Kidney glomerular epithelial cell (primary cell): ENCODE results near the gene AWAT2.

Experiments used
- DNase-seq: peaks from one replicate; lab custom pipeline; 2025; lab: John Stamatoyannopoulos, UW

The AWAT2 gene

DNA sequence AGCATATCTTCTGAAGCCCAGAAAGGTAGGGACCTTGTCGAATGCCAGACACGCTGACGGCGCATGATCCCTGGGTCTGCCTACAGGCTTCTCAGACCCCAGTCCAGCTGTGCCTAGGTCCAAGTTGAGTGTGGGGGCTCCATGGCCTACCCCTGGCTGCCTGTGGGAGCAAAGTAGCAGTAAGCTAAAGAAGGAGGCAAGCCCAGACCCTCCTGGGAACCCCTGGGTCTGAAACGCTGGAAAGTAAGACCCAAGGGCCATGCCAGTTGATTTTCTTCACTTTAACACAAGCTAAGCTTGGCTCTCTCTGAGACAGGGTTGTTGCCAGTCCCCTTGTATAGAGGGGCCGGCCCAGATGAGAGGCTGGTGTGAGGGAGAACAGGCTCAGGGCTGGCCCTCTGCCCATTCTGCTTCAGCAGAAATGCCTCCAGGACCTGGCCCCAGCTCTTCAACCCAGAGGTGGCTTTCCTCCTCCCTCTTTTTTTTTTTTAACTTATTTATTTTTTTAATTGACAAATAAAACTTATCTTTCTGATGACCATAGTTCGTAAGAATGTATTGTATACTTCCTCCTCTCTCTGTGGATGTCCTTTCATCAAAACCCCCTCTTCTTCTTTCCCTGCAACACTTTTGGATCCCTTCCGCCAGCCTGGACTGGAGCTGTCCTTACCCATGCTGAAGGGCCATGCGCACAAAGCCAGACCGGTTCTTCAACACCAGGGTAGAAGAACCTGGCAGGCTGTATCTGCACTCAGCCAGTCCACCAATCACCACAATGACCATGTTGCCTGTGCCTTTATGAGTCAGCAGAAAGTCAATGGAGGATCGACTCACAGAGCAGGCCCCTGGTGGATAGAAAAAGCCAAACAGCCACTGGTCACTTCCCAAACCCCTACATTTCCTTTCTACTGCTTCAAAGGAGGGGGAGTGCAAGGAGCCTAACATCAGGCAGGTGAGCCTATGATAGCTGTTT is 7.1 kb downstream of the AWAT2 start:
- no peak for DNase-seq

DNA sequence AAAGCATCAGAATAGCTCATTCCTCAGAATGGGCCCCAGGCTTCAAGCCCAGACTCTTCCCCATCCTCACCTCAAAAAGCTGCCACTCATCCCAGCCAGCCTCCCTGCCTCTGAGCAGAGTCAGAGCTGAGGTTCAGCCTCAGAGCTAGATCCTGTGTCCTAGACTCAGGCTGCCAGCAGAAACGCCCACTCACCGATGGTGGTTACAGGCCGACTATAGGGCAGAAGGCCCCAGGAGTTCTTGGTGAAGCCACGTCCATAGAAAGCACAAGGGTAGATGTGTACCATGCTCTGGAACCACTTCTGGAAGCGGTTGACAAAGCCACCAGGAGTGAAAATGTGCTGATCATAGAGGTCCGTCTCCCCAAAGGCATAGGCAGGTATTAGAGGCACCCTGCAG is 7.7 kb downstream of the AWAT2 start:
- DNase-seq, result no peak

DNA sequence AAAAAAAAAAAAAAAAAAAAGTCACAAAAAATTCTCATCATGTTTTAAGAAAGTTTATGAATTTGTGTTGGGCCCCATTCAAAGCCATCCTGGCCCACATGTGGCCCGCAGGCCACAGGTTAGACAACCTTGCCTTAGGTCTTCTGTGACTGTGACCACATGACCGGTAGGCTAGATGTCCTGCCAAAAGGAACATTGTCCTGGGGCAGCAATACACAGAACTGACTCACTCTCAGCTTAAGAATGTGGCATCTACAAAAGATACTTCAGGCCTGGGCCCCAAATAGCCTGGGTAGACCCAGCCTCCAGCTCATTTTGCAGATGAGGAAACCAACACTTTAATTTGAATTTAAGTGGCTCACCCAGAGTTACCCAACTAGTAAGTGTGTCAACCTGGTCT is 10.0 kb downstream of the AWAT2 start:
- DNase-seq, result no peak

DNA sequence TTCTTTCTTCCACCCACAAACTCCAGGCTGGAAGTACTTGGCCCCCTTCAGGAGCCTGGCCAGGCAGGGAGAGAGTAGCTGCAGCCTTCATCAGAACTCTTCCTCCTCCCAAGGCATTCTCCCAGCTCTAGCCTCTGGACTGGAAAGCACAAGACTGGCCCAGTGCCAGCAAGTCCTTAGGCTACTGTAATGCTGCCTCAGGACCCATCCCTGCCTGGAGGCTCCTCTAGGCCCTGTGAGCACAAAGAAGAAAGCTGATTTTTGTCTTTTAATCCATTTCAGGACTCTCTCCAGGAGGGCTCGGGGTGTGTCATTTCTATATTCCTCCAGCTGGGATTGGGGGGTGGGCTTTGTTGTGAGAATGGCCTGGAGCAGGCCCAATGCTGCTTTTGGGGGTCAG is 10.8 kb downstream of the AWAT2 start:
- DNase-seq, result no peak

DNA sequence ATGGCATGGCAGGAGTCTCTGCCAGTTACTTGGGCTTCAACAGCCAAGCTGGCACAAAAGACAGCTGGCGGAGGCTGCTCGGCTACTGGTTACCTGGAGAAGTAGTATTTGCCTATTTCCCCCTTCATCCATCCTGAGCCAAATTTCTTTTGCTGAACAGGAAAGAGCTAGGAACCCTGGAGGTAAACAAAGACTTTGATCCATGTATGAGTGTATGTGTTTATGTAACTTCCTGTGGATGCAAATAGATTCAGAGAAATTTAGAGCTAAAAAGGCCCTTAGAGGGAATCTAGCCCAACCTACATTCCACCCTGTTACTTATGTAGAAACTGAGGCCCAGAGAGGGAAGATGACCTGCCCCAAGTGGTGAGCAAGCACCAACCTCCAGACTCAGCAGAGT is 11.2 kb downstream of the AWAT2 start:
- no peak for DNase-seq

DNA sequence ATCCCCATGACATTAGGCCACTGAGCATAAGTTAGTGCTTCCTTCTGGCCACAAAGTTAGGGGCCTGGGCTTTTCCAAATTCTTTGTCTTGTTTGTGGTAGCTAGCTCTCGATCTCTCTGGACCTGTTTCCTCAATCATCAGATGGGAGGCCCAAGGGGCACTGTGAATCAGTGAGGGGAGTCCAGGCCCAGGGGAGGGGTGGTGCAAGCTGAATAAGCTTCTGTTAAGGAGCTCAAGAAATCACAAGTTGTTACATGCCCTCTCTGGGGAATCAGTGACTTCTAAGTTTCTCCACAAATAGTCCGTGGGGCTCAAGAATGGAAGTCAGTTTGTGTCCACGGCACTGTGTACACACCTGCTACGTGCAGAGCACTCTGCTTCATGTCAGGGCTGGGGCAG is 15.1 kb downstream of the AWAT2 start:
- no peak for DNase-seq

DNA sequence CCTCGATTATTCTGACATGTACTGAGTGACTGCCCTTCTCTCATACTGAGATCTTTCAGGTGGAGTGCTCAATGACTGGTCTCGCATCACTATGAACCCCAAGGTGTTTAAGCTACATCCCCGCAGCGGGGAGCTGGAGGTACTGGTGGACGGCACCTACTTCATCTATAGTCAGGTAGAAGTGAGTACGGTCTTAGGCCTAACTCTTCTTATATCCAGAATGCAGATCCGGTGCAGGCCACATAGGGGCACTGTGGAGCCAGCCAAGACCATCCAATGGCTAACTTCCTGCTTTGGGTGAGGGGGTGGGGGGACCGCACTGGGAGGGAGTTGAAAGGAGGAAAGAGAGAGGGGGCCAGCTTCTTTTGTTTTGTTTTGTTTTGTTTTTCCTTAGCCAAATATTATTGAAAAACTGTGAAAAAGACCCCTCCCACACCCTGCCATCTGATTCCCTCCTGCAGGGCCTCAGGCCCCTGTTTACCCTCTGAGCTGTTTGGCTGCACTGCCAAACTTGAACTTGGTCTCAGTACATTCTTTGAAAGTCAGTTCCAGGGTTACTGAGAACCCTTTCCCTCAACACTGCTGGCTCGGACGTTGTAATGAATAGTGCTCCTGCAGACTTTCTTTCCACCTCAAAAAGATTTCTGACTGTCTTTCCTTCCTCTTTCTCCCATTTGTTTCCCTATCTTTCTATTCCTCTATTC is 16.2 kb downstream of the AWAT2 start:
- DNase-seq, result no peak

DNA sequence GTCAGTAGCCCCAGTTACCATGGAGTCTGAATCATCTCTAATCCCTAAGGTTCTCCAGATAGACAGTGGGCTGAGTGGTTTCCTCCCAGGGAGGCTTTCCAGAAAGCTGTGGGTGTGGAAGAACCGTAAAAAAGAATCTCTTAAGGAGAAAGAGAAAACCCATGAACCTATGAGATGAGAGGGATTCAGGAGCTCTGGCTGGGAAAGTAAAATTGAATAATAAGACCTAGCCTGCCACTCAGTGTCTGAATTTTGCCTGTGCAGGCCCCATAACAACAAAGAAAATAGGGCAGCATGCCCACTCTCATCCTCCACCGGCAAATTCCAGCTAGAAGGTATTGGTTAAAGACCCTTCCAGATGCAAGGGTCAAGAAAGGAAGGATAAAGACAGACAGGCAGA is 16.9 kb downstream of the AWAT2 start:
- no peak for DNase-seq

DNA sequence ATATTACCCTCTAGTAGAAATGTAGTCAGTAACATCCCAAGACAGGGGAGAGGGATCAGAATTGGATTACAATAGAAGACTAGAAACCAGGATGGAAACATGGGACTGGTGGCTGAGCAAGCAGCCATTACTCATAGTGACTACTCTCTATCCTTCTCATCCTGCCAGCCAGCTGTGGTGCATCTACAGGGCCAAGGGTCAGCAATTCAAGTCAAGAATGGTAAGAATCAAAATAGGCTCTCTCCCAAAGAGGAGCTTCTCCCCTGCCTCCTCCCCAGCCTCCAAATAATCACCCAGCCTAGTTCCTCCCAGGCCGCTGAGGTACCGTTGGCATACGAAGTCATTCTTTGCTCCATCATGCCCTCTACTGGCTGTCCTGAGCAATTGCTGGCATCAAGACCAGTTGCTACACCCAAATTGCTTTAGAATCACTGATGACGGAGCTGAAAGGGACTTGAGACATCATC is 19.4 kb downstream of the AWAT2 start:
- DNase-seq, result no peak

DNA sequence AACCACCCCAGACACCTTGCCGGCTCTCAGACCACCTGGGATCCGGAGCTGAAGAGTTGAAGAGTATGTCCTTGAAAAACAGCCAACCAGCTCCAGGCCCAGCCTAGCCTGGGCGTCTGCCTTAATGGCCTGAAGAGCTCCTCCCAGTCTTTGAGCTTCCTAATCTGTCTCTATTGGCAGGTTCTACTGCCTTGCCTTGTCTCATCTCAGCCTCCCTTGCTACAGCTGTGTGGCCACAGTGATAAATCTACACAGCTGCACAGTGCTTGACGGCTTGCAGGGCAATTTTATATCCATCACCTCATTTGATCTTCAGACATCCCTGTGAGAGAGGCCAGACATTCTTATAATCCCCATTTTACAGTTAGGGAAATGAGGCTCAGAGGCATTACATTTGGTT is 19.9 kb downstream of the AWAT2 start:
- no peak for DNase-seq

DNA sequence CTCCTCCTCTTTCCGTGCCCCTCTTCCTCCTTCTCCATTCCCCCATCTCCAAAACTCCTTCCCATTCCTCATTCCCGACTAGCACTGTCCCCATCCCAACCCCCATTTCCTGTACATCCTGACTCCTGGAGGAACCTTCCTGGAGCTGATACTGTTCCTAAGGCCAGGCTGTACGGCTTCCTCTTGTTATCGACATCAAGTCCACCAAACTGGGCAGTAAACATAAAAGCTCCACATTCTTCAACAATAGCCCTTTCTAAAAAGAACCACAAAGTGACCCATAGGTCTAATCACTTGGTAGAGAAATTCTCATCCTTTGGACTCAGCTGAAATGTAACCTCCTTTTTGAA is 22.9 kb downstream of the AWAT2 start:
- DNase-seq, result no peak

DNA sequence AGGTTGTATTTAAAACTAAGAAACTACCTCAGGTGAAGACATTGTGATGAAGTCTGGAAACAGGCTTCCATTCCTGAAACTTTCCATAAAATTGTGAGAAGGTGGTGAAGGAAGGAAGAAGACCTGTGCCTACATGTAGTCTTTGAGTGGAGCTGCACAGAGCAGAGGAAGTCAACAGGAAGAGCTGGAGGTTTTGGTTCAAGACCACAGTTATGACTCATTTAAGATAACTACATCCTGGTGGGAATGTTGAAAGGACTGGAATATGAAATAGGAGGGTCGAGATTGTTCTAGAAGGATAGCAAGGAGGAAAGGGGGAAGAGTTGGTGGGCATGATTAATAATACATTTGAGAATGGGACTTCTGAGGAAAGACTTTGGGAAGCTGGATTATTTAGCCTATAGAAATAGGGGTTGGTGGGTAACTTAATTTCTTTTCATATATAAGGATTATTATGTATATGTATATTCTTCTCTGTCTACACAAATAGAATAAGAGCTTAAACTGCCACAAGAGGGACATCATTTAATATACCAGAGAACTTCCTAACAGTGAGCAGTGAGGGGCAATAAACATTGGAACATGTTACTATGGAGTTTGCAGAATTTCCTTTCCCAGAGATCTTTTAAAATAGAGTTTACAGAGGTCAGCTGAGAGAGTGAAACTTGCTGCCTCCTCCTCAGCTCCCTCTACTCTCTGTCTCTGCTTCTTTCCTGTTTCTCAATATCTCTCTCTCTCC is 23.5 kb downstream of the AWAT2 start:
- DNase-seq, result no peak

DNA sequence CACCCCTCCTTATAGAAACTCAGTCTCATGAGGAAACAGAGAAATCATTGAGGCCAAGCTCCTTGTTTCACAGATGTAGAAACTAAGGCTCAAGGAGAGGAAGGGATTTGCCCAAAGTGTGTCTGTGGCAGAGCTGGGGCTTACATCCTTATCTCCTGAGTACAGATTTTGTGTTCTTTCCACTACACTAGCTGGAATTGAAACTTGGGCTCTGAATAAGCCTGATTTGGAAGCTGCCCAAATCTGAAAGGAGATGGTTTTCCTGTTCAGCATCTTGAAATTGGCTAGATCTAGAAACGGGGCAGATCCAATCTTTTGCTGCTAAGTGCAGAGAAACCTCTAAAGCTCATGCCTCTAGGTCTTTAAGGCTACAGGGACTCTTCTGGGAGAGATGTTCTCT is 24.3 kb downstream of the AWAT2 start:
- no peak for DNase-seq

DNA sequence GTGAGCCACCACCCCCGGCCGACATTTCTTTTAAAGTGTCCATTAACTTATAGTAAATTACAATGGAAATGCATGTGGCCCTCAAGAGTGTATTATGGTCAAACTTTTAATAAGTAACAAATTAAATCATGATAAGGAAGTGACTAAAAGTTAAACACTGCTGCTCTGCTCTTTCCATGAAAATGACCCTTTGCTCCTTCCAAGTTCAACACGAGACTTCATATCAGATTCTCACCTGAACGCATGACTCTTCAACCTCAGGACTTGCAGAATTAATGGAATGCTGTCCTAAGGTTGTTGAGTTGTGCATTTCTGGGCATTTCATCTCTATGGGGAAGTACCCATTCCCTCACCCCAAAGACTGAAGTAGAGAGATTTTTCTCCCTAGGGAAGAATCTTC is 27.1 kb downstream of the AWAT2 start:
- no peak for DNase-seq

DNA sequence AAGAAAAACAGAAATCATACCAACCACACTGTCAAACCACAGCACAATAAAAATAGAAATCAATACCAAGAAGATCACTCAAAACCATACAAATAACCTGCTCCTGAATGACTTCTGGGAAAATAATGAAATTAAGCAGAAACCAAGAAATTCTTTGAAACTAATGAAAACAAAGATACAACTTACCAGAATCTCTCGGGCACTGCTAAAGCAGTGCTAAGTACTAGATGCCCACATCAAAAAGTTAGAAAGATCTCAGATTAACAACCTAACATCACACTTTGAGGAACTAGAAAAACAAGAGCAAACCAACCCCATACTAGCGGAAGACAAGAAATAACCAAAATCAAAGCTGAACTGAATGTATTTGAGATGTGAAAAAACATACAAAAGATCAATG is 33.2 kb downstream of the AWAT2 start:
- no peak for DNase-seq

DNA sequence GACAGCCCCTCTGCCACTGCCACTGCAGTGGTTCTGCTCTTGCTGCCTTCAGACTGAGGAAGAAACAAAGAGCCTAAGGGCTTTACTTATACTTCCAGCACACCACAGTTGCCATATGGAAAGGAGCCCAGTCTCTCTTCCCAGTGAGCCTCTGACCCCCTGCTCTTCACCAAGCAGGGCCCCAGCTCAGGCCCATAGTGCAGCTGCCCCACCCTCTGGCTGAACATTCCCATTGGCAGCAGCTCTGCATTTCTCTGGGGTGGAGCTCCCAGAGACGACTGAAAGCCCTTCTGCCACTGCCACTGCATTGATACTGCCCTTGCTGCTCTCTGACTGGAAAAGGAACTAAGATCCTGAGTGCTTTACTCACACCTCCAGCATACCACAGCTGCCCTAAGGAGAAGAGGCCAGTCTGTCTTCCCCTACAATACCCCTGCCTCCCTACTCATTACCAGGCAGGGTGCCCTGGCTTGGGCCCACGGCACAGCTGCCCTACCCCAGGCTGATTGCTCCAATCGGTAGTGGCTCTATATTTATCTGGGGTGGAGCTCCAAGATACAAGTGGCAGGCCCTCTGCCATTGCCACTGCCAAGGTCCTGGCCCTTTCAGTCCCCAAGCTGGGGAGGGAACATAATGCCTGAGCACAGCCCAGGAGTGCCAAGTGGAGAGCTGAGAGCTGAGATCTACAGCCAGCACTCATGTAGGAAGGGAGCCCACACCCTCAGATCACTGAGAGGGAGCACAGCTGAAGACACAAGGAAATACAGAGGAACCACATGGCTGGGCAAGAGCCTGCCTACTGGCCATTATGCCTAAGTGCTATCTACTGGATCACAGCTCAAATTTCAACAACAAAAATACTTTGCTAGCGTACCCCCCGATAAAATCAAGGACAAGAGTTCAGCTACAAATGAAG is 36.0 kb downstream of the AWAT2 start:
- DNase-seq, result no peak

DNA sequence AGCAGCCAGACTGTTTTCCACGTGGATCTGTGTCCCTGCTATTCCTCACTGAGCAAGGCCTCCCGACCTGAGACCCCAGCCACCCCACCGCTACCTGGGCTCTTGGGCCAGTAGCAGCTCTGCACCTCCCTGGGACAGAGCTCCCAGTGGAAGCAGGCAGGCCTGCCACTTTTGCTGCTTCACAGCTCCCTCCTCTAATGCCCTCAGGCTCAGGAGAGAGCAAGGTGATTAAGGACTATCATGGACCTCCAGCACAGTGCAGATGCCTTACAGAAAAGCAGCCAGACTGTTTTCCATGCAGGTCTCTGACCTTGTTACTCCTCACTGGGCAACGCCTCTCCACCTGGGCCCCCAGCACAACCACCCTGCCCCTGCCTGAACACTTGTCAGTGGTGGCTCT is 37.0 kb downstream of the AWAT2 start:
- no peak for DNase-seq

DNA sequence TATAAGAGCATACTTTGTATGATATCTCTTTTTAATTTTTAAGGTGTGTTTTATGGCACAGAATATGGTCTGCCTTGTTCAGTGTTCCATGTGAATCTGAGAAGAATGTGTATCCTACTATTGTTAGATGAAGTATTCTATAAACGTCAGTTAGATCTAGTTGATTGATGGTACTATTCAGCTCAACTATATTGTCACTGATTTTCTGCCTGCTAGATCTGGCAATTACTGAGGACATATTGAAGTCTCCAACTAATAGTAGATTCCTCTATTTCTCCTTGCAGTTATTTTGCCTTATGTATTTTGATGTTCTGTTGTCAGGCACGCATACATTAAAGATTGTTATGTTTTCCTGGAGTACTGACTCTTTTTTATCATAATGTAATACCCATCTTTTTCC is 39.8 kb downstream of the AWAT2 start:
- no peak for DNase-seq

DNA sequence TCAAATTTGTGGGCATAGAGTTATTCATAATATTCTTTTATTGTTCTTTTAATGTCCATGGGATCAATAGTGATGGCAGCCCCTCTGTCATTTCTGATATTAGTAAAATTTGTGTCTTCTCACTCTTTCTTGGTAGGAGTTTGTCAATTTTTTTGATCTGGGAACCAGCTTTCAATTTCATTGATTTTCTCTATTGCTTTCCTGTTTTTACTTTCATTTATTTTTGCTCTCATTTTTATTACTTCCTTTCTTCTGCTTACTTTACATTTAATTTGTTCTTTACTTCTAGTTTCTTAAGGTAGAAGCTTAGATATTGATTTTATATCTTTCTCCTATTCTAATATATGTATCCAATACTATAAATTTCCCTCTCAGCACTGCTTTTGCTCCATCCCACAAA is 40.7 kb downstream of the AWAT2 start:
- DNase-seq, result no peak

DNA sequence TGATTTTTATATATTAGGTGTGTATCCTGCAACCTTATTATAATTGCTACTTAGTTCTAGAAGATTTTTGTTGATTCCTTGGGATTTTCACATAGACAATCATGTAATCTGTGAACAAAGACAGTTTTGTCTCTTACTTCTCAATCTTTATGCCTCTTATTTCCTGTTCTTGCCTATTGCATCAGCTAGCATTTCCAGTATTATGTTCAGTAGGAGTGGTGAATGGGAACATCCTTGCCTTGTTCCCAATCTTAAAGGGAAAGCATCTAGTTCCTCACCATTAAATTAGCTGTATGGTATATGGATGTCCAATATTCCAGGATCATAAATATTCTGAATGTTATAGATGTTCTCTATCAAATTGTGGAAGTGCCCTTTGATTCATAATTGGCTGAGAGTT is 41.8 kb downstream of the AWAT2 start:
- no peak for DNase-seq

DNA sequence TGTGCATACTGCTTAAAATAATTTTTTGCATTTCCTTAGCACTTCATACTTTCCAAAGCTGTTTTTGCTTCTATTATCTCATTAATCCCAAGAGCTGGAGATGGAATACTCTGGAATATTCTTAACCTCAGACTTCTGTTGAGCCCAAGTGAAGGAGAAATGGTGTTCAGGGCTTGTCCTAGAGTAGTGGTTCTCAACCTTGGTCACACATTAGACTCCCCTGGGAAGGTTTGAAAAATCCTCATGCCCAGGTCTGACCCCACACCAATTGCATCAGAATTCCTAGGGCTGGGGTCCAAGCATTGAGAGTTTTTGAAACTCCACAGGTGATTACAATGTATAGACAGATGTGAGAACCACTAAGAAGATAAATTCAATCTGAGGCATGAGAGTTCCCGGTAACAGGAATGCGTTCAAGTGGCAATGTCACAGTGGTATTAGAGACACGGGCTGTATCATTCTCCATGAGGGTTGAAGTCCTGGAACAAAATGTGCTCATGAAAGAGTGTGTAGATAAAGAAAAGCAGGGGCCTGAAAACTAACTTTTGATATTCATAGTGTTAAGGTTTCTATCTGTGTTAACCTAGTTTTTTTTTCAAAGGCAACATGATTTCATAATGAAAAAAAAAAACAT is 47.9 kb downstream of the AWAT2 start:
- DNase-seq, result no peak
